HG03378 (cell line): ENCODE results near the gene RALY.

ENCODE experiments used
- ATAC-seq: cut with Tn5 transposase; IDR thresholded peaks from one replicate; pipeline ENCODE4 v1.9.1; 2021; ENCODE audit warnings: mild to moderate bottlenecking, moderate library complexity; ENCODE audit not compliant: unreplicated experiment

RALY gene

DNA sequence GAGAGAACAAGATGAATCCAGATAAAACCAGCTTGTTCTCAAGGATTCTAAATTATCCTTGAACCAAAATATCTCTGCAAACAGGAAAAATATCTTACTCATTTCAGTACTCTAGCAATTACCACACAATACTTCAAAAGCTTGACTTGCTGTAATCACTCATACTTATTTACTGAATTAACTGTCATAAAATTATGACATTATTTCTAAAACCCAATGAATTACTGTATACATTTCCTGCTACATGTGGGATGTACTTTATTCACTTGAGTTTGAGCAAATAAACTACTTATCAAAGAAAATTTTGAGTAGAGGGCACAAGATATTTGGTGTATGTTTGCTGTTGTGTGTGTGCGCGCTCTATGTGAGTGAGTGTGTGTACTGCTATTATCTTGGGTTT lies 108.6 kb downstream of the RALY start:
- no peak for ATAC-seq

DNA sequence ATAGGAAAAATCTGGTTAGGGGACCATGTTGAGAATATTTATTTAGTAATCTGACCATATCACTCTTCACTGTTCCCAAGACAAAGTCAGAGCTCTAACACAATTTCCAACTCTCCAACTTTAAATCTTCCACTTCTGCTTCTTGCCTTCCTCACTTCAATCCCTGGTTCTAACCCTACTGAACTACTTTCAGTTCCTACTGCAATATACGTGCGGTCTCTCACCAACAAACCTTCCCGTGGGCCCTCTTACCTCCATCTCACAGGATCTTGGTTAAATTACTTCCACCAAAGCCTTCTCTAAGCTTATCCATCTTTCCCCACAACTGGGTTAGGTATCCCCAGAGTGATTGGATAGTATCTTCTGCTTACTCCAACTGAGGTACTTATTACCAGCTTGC lies 110.3 kb downstream of the RALY start:
- no peak for ATAC-seq

DNA sequence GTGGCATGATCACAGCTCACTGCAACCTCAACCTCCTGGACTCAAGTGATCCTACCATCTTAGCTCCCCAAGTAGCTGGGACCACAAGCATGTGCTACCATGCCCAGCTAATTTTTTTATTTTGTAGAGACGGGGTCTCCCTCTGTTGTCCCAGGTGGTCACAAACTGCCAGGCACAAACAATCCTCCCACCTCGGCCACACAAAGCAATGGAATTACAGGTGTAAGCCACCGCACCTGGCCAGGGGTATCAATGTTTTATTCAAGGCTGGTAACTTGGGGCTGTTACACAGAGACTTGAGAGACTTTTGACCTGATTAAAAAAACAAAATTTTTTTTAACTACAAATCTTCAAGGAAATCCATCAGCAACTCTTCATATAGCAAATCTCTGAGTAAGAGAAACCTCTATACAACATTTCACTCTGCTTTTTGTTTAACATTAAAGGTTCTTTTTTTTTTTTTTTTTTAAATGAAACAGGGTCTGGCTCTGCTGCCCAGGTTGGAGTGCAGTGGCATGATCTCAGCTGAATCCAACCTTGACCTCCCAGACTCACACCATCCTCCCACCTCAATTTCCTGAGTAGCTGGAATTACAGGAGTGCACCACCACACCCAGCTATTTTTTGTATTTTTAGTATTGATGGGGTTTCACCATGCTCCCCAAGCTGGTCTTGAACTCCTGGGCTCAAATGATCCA lies 112.4 kb downstream of the RALY start:
- no peak for ATAC-seq

DNA sequence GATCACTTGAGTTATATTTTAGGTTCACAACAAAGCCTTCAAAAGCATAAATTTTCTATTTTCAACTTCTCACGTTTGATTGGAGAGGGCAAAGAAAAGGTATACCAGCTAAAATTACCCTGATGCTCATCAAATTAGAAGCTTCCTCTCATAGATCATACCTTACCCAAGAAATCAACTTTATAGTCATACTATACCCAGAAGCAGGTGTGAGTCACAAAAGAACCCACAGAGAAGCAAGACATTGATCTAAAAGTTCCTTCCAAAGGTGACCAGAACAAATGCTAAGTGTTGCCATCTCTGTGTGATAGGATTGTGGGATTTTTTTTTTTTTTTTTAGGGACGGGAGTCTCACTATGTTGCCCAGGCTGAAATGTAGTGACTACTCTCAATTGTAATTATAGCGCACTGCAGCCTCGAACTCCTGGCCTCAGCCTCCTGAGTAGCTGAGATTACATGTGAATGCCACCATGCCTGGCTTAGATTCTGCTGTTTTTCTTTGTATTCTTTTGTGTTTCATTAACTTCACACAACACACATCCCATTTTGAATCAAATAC lies 115.0 kb downstream of the RALY start:
- no peak for ATAC-seq

DNA sequence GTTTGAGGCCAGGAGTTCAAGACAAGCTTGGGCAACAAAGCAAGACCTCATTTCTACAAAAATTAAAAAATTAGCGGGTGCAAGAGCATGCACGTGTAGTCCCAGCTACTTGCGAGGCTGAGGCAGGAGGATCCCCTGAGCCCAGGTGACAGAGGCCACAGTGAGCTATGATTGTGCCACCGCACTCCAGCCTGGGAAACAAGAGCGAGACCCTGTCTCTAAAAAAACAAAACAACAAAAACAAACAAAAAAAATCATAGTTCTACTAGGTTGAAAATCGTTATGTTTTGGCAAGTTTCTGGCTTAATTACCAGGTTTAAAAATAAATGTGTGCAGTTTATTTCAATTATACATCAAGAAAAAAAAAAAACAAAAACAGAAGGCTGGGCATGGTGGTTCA lies 115.7 kb downstream of the RALY start:
- ATAC-seq = no peak

DNA sequence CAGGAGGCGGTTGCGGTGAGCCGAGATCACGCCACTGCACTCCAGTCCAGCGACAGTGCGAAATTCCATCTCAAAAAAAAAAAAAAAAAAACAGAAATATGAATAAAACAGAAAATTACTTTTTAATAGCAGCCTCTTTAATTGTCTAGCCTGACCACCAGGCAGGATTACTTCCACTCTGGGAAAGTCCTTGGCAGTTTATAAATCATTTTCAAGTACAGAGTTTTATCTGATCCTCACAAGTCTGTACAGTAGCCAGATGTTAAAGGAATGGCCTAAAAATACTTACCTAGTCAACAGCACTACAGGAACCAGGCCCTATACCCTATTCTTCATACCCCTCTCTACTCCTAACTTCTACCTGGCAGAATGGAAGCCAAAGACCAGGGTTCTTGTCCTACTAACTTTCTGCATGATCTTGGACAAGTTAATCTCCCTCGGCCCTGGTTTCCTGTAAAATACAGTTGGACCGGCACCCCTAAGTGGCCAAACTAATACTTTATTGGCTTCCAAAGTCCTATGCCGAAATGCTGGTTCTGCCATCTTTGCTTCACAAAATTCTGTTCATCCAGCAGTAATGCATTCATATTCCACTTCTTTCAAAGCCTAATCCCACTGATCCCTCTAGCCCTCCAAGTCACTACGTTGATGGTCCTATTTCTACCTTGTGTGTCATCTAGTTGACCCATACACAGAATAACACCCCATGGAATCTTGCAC lies 116.5 kb downstream of the RALY start:
- ATAC-seq = no peak

DNA sequence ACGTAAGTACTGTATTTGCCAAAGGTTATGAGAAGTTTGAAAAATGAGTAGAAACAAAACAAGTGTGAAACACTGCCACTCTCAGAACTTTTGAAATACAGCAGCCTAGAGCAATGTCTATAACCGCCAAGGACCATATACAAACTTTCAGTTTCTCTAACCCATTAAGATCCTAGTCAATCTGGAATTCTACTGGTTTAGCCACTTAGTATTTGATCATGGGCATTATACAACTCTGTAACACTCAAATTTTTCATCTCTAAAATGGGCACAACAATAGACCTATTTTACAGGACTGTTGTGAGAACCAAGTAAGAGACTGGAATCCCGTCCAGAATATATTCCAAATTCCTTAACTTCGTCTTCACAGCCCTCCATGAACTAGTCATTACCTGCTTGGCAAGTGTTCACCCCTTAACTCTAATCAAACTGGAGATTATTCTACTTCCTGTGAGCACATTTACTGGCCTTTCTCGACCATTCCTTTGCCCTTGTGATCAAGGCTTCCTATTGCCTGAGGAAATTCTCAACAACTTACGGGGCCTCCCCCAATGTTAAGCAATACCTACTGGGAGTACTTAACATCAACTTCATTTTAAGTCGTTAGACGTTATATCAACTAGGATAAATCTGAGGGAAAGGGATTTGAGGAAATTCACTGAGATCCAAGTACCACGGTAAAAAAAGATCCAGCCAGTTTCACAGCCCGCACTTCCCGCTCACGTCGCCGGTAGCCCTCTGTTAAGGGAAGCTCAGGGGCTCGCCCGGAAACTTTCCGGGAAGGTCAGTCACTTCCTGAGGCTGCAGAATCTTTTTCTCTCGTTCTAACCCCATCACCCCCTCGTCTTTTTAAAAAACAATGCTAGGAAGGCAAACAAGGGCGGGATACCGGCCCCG lies 117.3 kb downstream of the RALY start:
- ATAC-seq = no peak

DNA sequence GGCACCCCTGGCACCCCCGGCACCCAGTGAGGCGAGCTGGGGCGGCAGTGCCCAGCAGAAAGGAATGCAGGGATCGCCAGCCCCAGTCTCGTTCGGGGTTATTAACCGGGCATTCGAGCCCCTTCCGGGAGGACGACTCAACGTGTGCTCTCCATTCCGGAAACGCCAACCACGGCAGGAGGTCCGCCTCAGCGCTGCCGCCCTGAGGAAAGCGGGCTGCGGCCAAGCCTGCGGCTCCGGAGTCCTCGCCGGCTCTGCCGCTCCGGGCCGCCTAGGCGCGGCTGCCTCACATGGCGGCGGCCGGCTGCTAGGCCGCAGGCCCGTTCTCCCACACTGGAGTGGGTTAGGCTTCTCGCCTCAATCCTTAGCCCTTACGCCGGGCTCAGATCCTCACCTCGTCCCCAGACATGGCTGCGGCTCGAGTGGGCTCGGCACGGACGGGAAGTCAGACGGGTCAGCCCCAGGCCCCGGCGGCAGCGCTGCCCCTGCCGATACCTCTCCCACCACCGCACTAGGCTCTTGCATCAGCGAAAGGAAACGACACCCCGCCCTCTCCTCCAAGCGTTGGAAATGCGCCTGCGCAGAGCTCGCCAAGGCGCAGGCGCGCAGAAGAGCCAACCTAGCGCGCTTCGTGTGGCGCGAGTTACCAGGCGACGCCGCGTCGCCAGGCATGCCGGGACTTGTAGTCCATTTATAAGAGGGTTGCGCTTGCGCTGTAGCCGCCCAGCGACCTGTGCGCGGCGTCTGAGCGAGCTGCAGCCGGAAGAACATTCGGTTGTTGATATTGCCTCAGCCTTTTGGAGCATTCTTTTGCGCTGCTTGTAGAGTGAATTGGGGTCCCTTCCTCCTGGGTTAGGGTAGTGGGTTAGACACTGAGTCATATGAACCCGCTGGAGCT lies 118.2 kb downstream of the RALY start, which contains the start of gene EIF2S2:
Gene EIF2S2 (minus strand): TSS at position 542 of the 898 bp plus-strand sequence. CDS start 133 bp downstream, at position 409.
- peak; percentile 89 for ATAC-seq

DNA sequence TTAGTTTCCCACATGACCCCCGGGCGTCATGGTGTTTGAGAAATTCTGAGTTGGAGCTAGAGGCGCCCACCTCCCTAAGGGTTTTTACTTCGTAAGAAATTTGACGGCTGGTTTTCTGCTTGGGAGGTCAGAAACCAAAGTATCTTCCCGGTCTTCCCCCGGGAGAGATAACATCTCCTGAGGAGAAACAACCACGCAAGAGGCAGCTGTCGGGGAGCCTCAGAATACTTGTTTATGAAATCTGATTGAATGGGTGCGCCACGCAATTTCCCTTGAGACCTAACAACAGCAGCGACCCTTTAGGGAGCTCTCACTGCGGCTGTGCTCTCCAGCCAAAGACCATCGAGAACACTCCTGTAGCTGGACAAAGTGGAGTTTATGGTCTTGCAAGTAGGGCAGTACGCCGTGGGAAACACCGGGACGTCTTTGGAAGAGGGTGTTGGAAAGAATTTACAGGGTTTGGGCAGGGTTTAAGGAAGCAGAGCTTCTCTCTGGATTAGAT lies 118.9 kb downstream of the RALY start:
- ATAC-seq = no peak

DNA sequence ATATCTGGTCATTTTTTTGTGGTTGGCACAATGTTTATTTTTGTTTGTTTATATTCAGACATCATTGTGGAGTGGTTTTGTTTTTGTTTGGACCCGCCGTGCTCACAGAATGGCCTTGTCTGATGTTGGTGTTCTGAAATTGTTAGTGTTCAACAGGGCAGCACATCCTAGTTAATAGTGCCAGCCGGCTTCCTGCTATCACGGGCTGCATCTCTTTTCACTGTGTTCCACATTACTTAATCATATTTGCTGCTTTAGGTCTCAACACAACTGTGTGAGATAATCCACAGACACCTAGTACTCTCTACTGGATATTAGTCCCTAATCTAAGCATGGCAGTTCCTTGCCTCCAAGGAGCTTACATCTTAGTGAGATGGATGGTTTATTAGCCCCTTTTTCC lies 121.1 kb downstream of the RALY start:
- no peak for ATAC-seq

DNA sequence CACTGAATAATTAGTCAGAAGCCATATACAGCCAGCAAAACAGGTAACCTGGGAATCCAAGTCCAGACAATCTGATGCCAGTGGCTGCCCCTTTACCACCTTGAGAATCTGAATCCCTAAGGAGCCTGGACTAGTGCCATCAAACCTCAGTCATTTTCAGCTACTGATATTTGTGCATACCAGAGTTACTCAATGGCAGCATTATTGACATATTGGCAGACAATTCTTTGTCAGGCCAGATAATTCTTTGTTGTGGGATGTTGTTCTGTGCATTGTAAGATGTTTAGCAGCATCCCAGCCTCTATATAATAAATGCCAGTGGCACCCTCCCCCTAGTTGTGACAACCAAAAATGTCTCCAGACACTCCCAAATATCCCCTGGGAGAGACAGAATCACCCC lies 121.5 kb downstream of the RALY start:
- ATAC-seq = no peak

DNA sequence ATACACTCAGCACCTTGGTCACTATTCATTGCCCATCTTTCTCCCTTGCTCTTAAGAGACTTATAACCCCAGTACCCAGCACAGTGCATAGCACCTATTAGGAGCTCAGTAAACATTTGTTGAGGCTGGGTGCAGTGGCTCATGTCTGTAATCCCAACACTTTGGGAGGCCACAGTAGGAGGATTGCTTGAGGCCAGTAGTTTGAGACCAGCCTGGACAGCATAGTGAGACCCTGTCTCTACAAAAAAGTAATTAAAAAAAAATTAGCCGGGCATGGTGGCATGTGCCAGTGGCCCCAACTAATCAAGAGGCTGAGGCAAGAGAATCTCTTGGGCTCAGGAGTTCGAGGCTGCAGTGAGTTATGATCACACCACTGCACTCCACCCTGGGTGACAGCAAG lies 126.5 kb downstream of the RALY start:
- no peak for ATAC-seq

DNA sequence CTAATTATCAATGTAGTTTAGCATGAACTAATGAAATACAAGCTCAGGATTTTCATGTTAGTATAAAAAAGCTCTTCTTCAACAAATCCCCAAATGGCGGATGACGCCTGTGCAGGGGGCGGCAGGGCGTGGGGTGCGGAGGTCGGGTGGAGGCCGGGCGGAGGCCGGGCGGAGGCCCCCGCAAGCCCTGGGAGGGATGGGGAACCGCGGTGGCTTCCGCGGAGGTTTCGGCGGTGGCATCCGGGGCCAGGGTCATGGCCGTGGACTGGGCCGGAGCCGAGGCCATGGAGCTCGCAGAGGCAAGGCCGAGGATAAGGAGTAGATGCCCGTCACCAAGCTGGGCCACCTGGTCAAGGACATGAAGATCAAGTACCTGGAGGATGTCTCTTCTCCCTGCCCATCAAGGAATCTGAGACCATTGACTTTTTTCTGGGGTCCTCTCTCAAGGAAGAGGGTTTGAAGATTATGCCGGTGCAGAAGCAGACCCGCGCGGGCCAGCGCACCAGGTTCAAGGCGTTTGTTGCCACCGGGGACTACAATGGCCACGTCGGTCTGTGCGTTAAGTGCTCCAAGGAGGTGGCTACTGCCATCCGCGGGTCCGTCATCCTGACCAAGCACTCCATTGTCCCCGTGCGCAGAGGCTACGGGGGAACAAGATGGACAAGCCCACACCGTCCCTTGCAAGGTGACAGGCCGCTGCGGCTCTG lies 128.7 kb downstream of the RALY start:
- no peak for ATAC-seq

DNA sequence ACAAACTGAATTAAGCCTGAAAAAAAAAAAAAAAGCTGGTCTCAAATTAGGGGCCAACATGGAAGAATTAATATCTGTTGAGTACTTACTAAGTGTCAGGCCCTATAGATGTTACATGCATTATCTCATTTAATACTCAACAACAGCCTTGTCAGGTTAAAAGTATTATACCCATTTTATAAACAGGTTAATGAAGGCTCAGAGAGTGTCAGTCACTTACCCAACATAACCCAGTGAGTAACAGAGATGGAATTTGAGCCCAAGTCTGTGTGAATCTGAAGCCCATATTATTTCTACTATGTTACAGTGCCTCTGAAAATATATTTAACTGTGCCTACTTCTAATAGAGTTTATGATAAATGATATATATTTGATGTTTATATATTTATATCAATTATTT lies 129.6 kb downstream of the RALY start:
- no peak for ATAC-seq

DNA sequence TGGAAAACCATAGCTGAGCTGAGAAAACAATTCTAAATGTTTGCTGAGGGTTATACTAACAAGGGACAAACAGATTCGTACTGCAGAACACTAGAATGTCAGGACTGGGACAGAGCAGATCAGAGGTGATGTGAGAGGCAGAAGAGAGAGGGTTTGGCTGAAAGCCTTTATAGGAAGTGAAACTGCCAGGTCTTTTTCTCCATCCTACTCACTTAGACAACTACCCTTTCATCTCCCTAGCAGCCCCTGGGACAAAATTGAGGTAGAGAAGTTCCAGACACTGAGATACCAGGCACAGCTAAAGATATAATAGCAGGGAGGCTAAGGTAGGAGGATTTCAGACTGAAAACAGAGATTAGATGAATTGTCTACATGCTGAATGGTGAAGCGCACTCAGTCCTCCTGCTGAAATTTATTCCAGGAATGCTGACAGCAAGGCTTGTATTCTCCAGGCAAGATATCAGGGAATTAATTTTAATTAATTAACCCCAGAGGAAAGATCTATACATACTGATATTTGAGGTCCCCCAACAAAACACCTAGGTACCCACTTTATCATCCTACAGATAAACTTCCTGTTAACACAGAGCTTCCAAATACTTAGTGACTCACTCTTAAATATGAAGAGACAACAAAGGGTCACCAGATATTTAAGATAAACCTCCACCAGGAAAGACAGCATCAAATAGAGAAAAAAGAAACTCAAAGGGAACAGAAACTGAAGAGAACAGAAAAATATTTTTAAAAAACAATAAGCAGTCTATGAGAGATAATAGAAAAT lies 130.9 kb downstream of the RALY start:
- ATAC-seq = peak; percentile 47

DNA sequence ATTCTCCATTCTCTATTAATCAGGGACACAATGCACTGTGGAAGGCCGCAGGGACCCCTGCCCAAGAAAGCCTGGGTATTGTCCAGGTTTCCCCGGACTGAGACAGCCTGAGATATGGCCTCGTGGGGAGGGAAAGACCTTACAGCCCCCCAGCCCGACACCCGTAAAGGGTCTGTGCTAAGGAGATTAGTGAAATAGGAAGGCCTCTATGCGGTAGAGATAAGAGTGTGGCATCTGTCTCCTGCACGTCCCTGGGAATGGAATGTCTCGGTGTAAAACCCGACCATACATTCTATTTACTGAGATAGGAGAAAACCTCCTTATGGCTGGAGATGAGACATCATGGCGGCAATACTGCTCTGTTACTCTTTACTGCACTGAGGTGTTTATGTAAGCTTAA lies 134.1 kb downstream of the RALY start:
- ATAC-seq = no peak

DNA sequence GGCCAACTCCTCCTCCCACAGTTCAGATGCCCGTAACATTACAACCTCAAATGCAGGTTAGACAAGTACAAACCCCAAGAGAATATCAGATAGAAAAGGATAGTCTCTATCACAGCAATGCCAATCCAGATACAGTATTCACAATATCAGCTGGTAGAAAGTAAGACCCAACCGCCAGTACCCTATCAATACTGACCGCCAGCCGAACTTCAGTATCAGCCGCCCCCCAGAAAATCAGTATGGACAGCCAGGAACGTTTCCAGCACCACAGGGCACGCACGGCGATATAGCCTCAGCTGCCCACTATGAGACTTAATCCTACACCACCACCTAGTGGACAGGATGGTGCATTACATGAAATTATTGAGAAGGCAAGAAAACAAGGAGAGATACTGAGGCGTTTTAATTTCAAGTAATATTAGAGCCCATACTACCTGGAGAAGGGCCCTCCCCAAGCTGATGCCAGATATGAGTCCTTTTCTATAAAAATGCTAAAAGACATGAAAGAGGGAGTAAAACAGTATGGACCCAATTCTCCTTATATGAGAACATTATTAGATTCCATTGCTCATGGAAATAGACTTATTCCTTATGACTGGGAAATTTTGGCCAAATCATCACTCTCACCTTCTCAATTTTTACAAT lies 135.9 kb downstream of the RALY start:
- no peak for ATAC-seq

DNA sequence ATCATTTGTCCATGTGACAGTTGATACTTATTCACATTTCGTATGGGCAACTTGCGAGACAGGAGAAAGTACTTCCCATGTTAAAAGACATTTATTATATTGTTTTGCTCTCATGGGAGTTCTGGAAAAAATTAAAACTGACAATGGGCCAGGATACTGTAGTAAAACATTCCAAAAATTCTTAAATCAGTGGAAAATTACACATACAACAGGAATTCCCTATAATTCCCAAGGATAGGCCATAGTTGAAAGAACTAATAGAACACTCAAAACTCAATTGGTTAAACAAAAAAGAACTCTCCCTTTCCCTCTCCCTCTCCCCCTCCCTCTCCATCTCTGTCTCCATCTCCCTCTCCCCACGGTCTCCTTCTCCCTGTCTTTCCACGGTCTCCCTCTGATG lies 137.8 kb downstream of the RALY start:
- no peak for ATAC-seq
